Measurements from ENCODE around the gene FGD2. TPM values are rescaled to one million over a fixed set of nuclear protein-coding genes. Genes with fewer than 3 reads are reported as not detected.

Gene FGD2
- total and polyA plus RNA-seq, 9 of the 15 experiments (the other 6 are each of a cell fraction or from before 2014, with no cell fraction given): 0.09 TPM; not detected in 8

DNA sequence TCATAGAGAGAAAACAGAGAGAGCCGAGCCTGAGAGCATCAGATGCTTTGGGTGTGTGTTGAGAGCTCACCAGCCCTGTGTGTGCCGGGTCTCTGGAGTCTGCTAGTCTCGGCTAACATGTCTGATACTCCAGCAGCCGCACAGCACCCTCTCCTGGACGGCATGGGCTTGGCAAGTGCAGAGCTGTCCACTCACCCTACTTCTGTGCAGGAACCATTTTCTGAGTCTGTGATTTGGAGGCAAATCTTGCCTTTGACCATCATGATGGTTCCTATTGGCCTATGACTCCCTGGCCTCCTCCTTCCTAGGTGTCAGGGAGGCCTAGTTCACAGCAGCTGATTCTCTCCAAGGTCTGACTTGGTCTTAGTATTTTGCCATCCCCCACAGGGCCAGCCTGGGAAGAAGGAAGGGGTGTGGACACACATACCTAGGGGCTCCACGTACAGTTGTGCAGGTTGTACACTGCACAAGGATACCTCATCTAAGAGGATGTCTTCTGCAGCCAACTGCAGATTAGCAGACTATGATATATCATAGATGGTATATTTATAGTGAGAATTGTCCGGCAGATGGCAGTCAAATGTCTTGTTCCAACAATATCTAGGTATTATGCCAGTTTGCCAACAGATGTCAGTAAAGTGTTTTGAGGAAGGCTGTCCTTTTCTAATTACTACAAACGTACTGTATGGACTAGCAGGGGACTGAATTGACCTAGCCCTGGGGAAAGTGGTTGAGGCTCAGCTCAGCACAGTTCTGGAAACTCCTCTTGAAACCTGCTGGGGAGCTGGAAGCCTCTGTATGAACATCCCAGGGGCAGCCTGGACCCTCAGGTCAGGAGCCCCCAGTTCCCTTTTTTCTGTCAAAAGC, 13.0 kb downstream of the FGD2 start (continued):
- TF ChIP-seq ZNF512 (tag; IDR thresholded peaks at IDR 0.05) (no peak), FOXJ3 (CRISPR knock-in tag; IDR thresholded peaks at IDR 0.05) (no peak), MTF1 (CRISPR knock-in tag; IDR thresholded peaks at IDR 0.05; ENCODE audit: borderline replicate concordance) (no peak), ZNF668 (CRISPR knock-in tag; IDR thresholded peaks at IDR 0.05) (no peak), ZMIZ1 (IDR thresholded peaks at IDR 0.05; ENCODE audit: low read depth in 2 of 2, low read length in 2 of 2) (no peak), MAX (CRISPR knock-in tag; IDR thresholded peaks at IDR 0.05) (no peak), ARHGAP35 (IDR thresholded peaks at IDR 0.05; ENCODE audit: partially characterized antibody) (no peak), ZNF507 (tag; conservative IDR thresholded peaks at IDR 0.05) (no peak), MAFF (IDR thresholded peaks at IDR 0.05; ENCODE audit: low read length) (no peak), ZNF830 (CRISPR knock-in tag; IDR thresholded peaks at IDR 0.05) (no peak), CTBP1 (IDR thresholded peaks at IDR 0.05; ENCODE audit: borderline replicate concordance) (peak; percentile 85), ERF (CRISPR knock-in tag; IDR thresholded peaks at IDR 0.05) (0 out of 2 replicates have a peak, but pooled peaks have one; percentile 20), DIDO1 (tag; IDR thresholded peaks at IDR 0.05; ENCODE audit: low read depth) (0 out of 2 replicates have a peak, but pooled peaks have one; percentile 11), TAF9B (IDR thresholded peaks at IDR 0.05; ENCODE audit: partially characterized antibody) (no peak), TEAD4 (IDR thresholded peaks at IDR 0.05; ENCODE audit: low read length) (peak; percentile 55), TEAD4 (CRISPR knock-in tag; IDR thresholded peaks at IDR 0.05; ENCODE audit: borderline replicate concordance) (no peak)
- TF ChIP-seq, protein P1, sequence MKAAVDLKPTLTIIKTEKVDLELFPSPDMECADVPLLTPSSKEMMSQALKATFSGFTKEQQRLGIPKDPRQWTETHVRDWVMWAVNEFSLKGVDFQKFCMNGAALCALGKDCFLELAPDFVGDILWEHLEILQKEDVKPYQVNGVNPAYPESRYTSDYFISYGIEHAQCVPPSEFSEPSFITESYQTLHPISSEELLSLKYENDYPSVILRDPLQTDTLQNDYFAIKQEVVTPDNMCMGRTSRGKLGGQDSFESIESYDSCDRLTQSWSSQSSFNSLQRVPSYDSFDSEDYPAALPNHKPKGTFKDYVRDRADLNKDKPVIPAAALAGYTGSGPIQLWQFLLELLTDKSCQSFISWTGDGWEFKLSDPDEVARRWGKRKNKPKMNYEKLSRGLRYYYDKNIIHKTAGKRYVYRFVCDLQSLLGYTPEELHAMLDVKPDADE (conservative IDR thresholded peaks at IDR 0.05; ENCODE audit: control insufficient read depth, low read depth, low read length): 0 out of 2 replicates have a peak, but pooled peaks have one; percentile 10
